HL-60 (cell line): ENCODE measurements around the gene S100A3.
A peak's percentile ranks its signal among the peaks of the same experiment; 100 is the strongest.

ENCODE experiments used
- DNase-seq, 2 experiments: peaks; one replicate each; pipeline ENCODE4 v3.0.0-alpha.2; 2010 to 2020; ENCODE audit warnings: low read depth in 1 of 2, low spot score in 1 of 2
- H3K27ac ChIP-seq: fragments of 250-450 bp; sonication (Bioruptor Pico); replicated peaks from 2 replicates; pipeline ENCODE4 v1.5.1; 2020; ENCODE audit warnings: mild to moderate bottlenecking, moderate library complexity
- H3K27me3 ChIP-seq: fragments of 250-450 bp; sonication (Bioruptor Pico); 2 replicates; pipeline ENCODE4 v1.5.1; 2021; ENCODE audit warnings: mild to moderate bottlenecking, moderate library complexity; ENCODE audit not compliant: insufficient read depth, poor library complexity, severe bottlenecking
- H3K4me3 ChIP-seq: replicated peaks from 2 replicates; pipeline ENCODE4 v1.5.1; 2011; ENCODE audit warnings: mild to moderate bottlenecking, control low read depth, low read length; ENCODE audit not compliant: insufficient read depth
- GABPA ChIP-seq: IDR thresholded peaks from 2 replicates; pipeline ENCODE4 v1.6.1; 2012; ENCODE audit warnings: low read depth
- POLR2AphosphoS5 ChIP-seq: IDR thresholded peaks from 2 replicates; pipeline ENCODE4 v1.6.1; 2012; ENCODE audit warnings: low read depth
- SPI1 ChIP-seq: IDR thresholded peaks from 2 replicates; pipeline ENCODE4 v1.6.1; 2012; ENCODE audit warnings: low read depth, mild to moderate bottlenecking, borderline replicate concordance
- TF ChIP-seq, protein P1 (sequence below): IDR thresholded peaks from 2 replicates; pipeline ENCODE4 v1.6.1; 2012; ENCODE audit warnings: low read depth; ENCODE audit not compliant: insufficient replicate concordance
- TF ChIP-seq, protein P2 (sequence below): IDR thresholded peaks from one replicate; pipeline ENCODE4 v1.5.1; 2011; ENCODE audit warnings: low read length, control low read depth, inconsistent platforms; ENCODE audit not compliant: insufficient read depth

S100A3 gene

DNA sequence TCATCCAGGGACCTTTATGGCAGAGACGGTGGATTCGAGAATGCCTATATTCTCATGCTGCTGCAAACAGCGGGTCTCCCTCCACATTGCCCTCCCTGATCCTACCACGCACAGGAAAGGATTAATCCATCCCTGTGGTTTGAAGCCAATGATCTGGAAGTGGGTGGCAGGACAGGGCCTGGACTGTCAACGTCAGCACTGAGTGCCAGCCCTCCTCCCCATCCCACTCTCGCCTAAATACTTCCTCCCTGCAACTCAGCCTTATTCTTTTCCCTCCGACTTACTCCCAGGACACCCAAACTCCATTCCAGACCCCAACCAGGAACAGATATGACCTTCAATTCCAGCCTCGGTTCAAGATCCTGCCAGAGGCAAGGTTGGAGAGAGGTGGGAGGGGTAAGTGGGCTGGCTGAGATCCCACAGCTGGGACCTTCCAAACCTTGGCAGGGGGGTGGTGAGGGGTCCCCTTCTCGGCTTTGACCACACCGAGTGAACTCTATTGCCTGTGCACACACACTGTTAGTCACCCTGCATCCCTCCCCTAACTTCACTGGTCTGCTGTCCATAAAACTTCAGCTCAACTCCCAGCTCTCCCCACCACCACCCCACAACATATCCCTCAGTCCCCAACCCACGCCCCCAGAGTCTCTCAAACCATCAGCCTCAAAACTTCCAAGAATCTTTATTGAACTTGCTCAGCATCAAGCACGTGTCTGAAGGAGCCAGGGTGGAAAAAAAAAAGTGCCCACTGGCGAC is 5.9 kb downstream of the S100A3 start:
- TF ChIP-seq, protein P1, sequence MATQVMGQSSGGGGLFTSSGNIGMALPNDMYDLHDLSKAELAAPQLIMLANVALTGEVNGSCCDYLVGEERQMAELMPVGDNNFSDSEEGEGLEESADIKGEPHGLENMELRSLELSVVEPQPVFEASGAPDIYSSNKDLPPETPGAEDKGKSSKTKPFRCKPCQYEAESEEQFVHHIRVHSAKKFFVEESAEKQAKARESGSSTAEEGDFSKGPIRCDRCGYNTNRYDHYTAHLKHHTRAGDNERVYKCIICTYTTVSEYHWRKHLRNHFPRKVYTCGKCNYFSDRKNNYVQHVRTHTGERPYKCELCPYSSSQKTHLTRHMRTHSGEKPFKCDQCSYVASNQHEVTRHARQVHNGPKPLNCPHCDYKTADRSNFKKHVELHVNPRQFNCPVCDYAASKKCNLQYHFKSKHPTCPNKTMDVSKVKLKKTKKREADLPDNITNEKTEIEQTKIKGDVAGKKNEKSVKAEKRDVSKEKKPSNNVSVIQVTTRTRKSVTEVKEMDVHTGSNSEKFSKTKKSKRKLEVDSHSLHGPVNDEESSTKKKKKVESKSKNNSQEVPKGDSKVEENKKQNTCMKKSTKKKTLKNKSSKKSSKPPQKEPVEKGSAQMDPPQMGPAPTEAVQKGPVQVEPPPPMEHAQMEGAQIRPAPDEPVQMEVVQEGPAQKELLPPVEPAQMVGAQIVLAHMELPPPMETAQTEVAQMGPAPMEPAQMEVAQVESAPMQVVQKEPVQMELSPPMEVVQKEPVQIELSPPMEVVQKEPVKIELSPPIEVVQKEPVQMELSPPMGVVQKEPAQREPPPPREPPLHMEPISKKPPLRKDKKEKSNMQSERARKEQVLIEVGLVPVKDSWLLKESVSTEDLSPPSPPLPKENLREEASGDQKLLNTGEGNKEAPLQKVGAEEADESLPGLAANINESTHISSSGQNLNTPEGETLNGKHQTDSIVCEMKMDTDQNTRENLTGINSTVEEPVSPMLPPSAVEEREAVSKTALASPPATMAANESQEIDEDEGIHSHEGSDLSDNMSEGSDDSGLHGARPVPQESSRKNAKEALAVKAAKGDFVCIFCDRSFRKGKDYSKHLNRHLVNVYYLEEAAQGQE, result no peak
- TF ChIP-seq POLR2AphosphoS5, result no peak
- TF ChIP-seq, protein P2, sequence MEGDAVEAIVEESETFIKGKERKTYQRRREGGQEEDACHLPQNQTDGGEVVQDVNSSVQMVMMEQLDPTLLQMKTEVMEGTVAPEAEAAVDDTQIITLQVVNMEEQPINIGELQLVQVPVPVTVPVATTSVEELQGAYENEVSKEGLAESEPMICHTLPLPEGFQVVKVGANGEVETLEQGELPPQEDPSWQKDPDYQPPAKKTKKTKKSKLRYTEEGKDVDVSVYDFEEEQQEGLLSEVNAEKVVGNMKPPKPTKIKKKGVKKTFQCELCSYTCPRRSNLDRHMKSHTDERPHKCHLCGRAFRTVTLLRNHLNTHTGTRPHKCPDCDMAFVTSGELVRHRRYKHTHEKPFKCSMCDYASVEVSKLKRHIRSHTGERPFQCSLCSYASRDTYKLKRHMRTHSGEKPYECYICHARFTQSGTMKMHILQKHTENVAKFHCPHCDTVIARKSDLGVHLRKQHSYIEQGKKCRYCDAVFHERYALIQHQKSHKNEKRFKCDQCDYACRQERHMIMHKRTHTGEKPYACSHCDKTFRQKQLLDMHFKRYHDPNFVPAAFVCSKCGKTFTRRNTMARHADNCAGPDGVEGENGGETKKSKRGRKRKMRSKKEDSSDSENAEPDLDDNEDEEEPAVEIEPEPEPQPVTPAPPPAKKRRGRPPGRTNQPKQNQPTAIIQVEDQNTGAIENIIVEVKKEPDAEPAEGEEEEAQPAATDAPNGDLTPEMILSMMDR, result no peak
- TF ChIP-seq SPI1, result no peak
- TF ChIP-seq GABPA, result no peak
- peak overlapping the region; percentile 52 for H3K27ac ChIP-seq
- no peak for DNase-seq
- H3K27me3 ChIP-seq, result no peaks in the 10 kb centered on the region
- H3K4me3 ChIP-seq, result no peak overlapping the region

DNA sequence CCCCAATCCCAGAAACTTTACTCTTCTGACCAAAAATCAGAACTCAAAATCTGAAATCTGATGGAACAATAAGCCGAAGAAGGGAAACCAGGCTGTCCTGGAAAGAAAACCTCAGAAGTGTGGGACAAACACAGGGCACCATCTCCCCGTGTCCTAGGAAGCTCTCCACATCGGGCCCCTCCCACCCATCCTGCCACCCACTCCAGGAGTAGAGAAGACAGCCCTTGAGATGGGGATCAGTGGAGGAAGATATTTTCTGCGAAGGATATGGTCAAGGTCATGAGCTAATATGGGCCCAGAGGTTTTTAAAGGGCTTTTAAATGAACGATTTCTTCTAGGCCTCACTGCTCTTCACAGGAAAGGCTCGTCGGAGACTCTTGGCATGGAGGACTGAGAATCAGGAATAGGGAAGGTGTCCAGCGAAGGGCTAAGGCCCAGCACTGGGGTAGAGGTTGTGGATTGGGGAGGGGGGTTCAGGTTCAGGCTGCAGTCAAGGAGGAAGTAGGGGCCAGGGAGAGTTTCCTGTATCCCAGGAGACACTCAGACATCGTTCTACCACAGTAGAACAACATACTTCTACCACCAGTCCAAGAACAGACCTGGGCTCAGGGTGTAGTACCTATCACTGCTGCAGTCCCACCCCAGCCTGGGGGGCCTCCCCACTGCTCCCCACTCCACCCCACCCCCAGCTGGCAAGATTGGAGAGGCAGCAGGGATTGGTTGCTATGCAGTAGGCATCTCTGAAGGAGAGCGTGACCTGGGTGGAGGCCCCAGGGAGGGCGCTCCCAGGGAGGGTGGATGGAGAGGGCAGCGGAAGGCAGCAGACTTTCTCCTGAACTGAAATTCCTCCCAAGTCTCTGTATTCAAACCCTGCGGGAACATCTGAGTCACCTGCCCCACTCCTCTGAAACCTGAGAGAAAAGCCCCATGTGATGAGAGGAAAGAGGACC is 7.1 kb downstream of the S100A3 start:
- no peaks in the 10 kb centered on the region for H3K27me3 ChIP-seq
- peak overlapping the region; percentile 52 for H3K27ac ChIP-seq
- no peak overlapping the region for H3K4me3 ChIP-seq
- TF ChIP-seq, protein P1, result no peak
- no peak for TF ChIP-seq GABPA
- TF ChIP-seq, protein P2, result no peak
- no peak for TF ChIP-seq POLR2AphosphoS5
- no peak for TF ChIP-seq SPI1
- DNase-seq, result no peak

DNA sequence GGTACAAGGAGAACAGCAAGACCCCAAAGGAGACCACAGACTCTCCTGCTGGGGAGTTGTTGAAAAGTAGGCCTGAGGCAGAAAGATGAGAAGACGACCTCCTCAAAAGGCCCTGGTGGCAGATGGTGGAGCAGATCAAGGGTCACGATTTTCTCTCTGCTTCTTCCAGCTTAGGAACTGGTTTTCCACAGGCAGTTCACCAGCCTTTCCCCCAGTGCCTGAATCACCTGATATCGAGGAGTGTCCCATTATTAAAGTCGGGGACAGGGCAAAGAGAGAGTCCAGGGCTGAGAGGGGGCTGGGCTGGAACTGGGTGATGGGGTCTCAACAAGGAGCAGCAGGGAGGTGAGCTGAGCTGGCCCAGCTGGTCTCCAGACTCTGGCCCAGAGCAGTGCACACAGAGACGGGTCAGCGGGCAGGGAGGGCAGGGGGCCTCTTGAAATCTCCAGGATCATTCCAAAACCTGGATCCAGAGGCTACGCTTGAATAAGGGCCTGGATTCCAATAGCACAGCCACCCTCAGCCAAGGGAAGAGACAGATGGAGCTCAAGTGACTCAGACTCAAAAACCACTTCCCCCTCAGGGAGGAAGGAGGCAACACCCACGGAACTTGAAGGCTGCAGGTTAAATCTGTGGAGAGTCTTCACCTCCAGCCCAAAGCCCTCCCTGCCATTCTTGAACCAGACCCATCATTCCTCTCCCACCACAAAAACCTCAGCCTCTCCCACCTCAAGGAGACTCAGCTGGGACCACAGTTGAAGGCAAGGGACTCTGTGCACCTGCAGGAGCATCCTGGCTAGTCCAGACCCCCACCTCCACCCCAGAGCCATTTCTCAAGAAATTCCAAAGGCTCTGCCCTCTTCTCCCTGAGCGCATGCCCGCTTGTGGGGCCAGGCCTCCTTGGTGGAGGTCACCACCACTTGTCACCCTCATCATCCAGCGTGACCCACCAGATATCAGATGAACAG is 8.4 kb downstream of the S100A3 start, which contains the start of gene S100A5:
Gene S100A5, minus strand, starts transcription at position 541 of the 968 bp plus-strand sequence. CDS start 743 bp downstream, outside the sequence.
- no peaks in the 10 kb centered on the region for H3K27me3 ChIP-seq
- peak within 1 kb of the TSS; percentile 52 for H3K27ac ChIP-seq
- TF ChIP-seq GABPA, result peak; percentile 35; the same call in 1 of the 2 replicates
- peak; percentile 95 for TF ChIP-seq SPI1
- TF ChIP-seq POLR2AphosphoS5, result no peak
- H3K4me3 ChIP-seq, result no peak within 1 kb of the TSS
- DNase-seq, result peak; percentile 64 to 81
